BLaER1 treated with 17β-estradiol and CSF1 and Interleukin-3, amounts not matched to agents 10 nM and 100 nM (cell line): Measurements from ENCODE around the gene DCAF12L1.

Experiments
- H3K27ac ChIP-seq, 11 experiments: shearing (Covaris generic); formaldehyde crosslinking; 2 replicates each; pipeline ENCODE4 v1.8.1; 2022
- H3K27me3 ChIP-seq, 11 experiments: shearing (Covaris generic); formaldehyde crosslinking; 2 replicates each; pipeline ENCODE4 v1.8.1; 2022
- H3K36me3 ChIP-seq, 11 experiments: shearing (Covaris generic); formaldehyde crosslinking; 2 replicates each; pipeline ENCODE4 v1.8.1; 2022
- H3K4me1 ChIP-seq, 10 experiments: shearing (Covaris generic); formaldehyde crosslinking; 2 replicates each; pipeline ENCODE4 v1.8.1; 2022
- H3K4me2 ChIP-seq, 11 experiments: shearing (Covaris generic); formaldehyde crosslinking; 2 replicates each; pipeline ENCODE4 v1.8.1; 2022
- H3K4me3 ChIP-seq, 10 experiments: shearing (Covaris generic); formaldehyde crosslinking; 2 replicates each; pipeline ENCODE4 v1.8.1; 2022
- H3K9ac ChIP-seq, 11 experiments: shearing (Covaris generic); formaldehyde crosslinking; 2 replicates each; pipeline ENCODE4 v1.8.1; 2022
- H3K9me3 ChIP-seq, 11 experiments: shearing (Covaris generic); formaldehyde crosslinking; replicated peaks in 1 of 11; 2 replicates each; pipeline ENCODE4 v1.8.1; 2022
- H4K20me1 ChIP-seq, 11 experiments: shearing (Covaris generic); formaldehyde crosslinking; 2 replicates each; pipeline ENCODE4 v1.8.1; 2022
- Cebpa-rat ChIP-seq, 11 experiments: shearing (Covaris generic); IDR thresholded peaks; 2 replicates each; pipeline ENCODE4 v1.8.1; 2022

The DCAF12L1 gene

DNA sequence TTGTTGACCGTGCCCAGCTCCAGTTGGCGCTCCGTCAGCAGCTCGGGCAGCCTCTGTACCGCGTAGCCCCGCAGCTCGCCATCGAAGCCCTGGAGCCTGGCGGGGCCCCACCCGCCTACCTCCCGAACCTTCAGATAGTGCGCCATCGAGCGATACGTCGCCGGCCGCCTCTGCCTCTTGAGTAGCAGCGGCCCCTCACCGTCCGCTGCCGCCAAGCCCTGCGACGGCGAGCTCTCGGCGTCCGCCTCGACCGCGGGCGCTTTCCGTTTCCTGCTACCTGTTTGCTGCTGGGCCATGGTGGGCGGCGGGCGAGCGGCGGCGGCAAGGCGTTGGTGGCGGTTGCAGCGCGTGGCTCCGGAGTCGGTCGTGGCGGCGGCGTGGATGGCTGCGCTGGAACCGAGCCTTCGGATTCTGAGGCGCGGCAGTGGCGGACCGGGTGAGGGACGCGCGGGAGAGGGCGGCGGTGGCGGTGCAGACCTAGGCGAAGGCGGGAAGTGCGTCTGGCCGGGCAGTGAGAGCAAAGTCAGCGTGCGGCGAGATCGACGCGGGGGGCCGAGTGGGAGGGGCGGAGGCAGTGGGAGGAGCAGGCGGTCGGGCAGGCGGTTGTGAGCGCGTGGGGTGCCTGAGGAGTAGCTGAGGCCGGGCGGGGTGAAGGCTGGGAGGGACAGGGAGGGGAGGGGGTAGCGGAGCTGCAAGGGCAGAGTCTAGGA lies at the start of gene DCAF12L1:
Gene DCAF12L1, minus strand, starts transcription at position 502 of the 710 bp plus-strand sequence. Its CDS starts 206 bp downstream, at position 296.
- Histone ChIP-seq H3K27ac (no peak within 1 kb of the TSS), H3K4me1 (no peaks in the 10 kb centered on the region), H4K20me1 (no peaks in the 10 kb centered on the region; a peak in 1 of 22 replicates), H3K9me3 (peaks cover 21 to 31% (median 28%) of the 10 kb centered on the region in 11 experiments), H3K4me3 (no peak within 1 kb of the TSS), H3K27me3 (peaks cover 26 to 65% (median 51%) of the 10 kb centered on the region in 11 experiments), H3K4me2 (no peak within 1 kb of the TSS), H3K36me3 (no peaks in the 10 kb centered on the region), H3K9ac (no peak within 1 kb of the TSS)
- TF ChIP-seq Cebpa-rat (IDR thresholded peaks at IDR 0.05) = no peak

DNA sequence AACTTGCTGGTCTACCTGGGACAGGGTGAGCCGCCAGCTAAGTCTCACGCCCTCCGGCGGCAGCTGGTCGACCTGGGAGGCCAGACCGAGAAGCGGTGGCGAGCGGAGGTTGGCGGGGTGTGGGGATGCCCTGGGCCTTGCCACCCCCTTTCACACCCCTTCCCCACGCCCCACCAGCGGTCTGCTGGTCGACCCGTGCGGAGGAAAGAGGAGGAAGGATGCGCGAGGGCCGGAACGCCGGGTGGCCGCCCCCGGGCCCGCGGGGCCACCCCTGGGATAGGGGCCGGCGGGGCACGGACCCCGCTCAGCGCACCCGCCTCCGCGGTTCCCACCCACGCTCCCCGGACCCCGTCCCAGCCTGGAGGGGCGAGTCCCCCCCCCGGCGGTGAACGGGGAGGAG lies 28.3 kb upstream of the DCAF12L1 start:
- TF ChIP-seq Cebpa-rat (IDR thresholded peaks at IDR 0.05) = no peak
- peaks cover 7 to 85% (median 56%) of the 10 kb centered on the region in 11 experiments; a peak in 20 of 22 replicates for H3K27me3 ChIP-seq
- H4K20me1 ChIP-seq = no peaks in the 10 kb centered on the region
- no peak overlapping the region for H3K27ac ChIP-seq
- no peak overlapping the region for H3K4me3 ChIP-seq
- H3K4me2 ChIP-seq = no peak overlapping the region
- no peaks in the 10 kb centered on the region for H3K36me3 ChIP-seq
- no peak overlapping the region for H3K9ac ChIP-seq
- peaks cover 0 to 4% (median 0%) of the 10 kb centered on the region in 11 experiments; a peak in 4 of 22 replicates for H3K9me3 ChIP-seq
- no peaks in the 10 kb centered on the region for H3K4me1 ChIP-seq

DNA sequence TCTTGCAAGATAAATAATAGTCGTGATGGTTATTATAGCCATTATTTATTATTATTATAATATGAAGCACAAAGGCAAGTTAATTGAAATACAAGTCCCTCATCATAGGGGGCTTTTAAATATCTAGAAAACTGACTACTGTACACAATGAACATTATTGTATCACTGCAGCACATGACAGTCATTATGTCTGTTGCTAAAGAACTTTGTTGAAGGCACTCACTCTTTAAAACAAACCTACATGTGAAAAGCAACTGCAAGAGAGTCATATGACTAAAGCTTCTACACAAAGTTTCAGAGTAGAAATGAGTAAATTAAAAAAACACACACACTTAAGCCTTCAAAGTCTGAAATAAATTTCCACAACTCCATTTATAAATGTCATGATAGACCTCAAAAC lies 23.3 kb upstream of the DCAF12L1 start:
- Histone ChIP-seq H3K36me3 (no peaks in the 10 kb centered on the region), H3K27me3 (peaks cover 3 to 64% (median 25%) of the 10 kb centered on the region in 11 experiments; a peak in 18 of 22 replicates), H4K20me1 (no peaks in the 10 kb centered on the region), H3K9ac (no peak overlapping the region), H3K27ac (no peak overlapping the region), H3K4me1 (no peaks in the 10 kb centered on the region), H3K9me3 (peaks cover 0 to 3% (median 0%) of the 10 kb centered on the region in 11 experiments; a peak in 4 of 22 replicates), H3K4me3 (no peak overlapping the region), H3K4me2 (no peak overlapping the region)
- TF ChIP-seq Cebpa-rat (IDR thresholded peaks at IDR 0.05) = no peak

DNA sequence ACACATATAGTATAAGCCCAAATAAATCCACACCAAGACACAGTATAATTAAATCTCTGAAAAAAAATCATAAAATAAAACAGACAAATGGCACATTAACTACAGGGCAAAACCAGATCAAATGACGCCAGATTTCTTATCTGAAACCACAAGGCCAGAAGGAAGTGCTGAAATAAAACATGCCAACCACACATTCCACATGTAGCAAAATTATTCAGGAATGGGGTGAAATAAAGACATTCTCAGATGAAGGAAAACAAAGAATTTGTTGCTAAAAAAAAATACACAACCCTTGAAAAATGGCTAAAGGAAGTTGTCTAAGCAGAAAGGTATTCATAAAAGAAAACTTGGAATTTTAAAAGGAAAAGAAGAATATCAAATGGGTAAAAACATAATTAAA lies 4.5 kb upstream of the DCAF12L1 start:
- TF ChIP-seq Cebpa-rat (IDR thresholded peaks at IDR 0.05) = no peak
- peaks cover 59 to 90% (median 87%) of the 10 kb centered on the region in 11 experiments for H3K27me3 ChIP-seq

DNA sequence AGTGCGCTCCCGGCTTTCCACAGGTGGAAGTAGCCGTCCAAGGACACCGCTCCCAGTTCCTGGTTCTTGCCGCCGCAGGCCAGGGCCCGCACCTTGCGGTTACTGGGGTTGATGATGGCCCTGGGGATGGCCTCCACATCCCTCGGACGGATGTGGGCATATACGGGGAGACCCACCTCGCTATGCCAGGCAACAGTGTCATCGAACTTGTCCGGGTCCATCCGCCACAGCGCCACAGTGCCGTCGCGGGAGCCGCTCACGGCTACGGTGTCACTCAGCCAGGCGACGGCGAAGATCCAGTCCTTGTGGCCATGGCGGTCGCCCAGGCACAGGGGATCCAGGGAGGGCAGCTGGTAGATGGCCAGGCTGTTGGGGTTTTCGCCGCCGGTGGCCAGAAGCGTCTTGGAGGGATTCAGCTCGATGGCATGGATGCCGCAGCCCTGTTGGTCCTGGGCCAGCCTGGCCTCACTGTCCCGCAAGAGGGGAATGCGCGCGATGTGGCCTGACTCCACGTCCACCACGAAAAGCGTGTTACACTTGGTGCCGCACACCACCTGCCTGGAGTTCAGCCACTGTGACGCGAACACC lies 795 bp downstream of the DCAF12L1 start:
- H3K4me2 ChIP-seq = no peak overlapping the region
- H3K9ac ChIP-seq = no peak overlapping the region
- peaks cover 21 to 31% (median 28%) of the 10 kb centered on the region in 11 experiments for H3K9me3 ChIP-seq
- H3K27me3 ChIP-seq = peaks cover 26 to 65% (median 52%) of the 10 kb centered on the region in 11 experiments
- H3K4me1 ChIP-seq = no peaks in the 10 kb centered on the region
- H3K4me3 ChIP-seq = no peak overlapping the region
- no peaks in the 10 kb centered on the region; a peak in 1 of 22 replicates for H4K20me1 ChIP-seq
- H3K36me3 ChIP-seq = no peaks in the 10 kb centered on the region
- TF ChIP-seq Cebpa-rat (IDR thresholded peaks at IDR 0.05) = no peak
- H3K27ac ChIP-seq = no peak overlapping the region

More for the DNA sequence above, 4.5 kb upstream of the DCAF12L1 start:
- no peak overlapping the region for H3K9ac ChIP-seq
- no peak overlapping the region for H3K4me3 ChIP-seq
- H3K4me2 ChIP-seq = no peak overlapping the region
- peaks cover 8 to 19% (median 15%) of the 10 kb centered on the region in 11 experiments for H3K9me3 ChIP-seq
- no peaks in the 10 kb centered on the region for H3K36me3 ChIP-seq
- H4K20me1 ChIP-seq = peaks cover 0 to 6% (median 0%) of the 10 kb centered on the region in 11 experiments; a peak in 2 of 22 replicates
- no peaks in the 10 kb centered on the region for H3K4me1 ChIP-seq
- no peak overlapping the region for H3K27ac ChIP-seq

DNA sequence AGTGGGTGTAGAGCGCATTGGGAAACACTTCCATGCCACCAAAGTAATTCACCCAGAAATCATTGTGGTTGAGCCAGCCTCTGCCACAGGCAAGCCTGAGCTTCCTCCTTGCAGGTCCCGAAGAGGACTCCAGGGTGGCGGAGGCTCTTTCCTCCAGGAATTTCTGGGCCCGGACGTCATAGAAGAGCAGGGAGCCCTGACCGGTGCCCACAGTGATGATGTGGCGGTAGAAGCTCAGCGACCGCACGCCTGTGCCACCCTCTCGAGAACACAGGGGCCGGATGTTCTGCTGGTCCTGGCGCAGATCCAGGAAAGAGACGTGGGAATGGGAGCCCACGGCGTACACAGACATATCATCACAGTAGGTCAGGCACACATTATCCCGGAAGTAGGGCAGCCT lies 1.3 kb downstream of the DCAF12L1 start:
- Histone ChIP-seq H3K9me3 (peaks cover 21 to 31% (median 28%) of the 10 kb centered on the region in 11 experiments), H3K4me1 (no peaks in the 10 kb centered on the region), H3K36me3 (no peaks in the 10 kb centered on the region), H3K4me3 (no peak overlapping the region), H3K4me2 (no peak overlapping the region), H3K27ac (no peak overlapping the region), H3K27me3 (peaks cover 24 to 65% (median 52%) of the 10 kb centered on the region in 11 experiments; a peak in 21 of 22 replicates), H4K20me1 (no peaks in the 10 kb centered on the region), H3K9ac (no peak overlapping the region)
- TF ChIP-seq Cebpa-rat (IDR thresholded peaks at IDR 0.05) = no peak

DNA sequence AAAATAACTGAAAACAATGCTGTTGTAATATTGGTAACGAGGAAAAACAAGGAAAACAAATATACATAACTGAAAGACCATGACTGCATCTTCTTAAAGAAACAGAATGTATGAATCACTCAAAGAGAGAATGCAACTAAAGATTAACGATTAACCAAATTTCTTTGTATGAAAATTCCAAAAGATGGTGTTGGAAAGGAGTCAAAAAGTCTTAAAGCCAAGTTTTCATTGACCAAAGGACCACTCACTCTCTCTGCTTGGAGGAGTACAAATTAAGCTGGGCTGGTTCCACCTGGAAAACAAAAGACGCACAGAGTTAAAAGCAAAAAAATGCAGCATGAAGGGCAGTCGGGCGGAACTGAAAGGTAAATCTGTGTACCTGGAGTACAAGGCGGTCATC lies 1.8 kb downstream of the DCAF12L1 start:
- Histone ChIP-seq H3K4me1 (no peaks in the 10 kb centered on the region), H3K36me3 (no peaks in the 10 kb centered on the region), H4K20me1 (no peaks in the 10 kb centered on the region), H3K4me2 (no peak overlapping the region), H3K27ac (no peak overlapping the region), H3K9me3 (peaks cover 21 to 31% (median 28%) of the 10 kb centered on the region in 11 experiments), H3K9ac (no peak overlapping the region), H3K27me3 (peaks cover 21 to 65% (median 52%) of the 10 kb centered on the region in 11 experiments; a peak in 21 of 22 replicates), H3K4me3 (no peak overlapping the region)
- no peak for TF ChIP-seq Cebpa-rat (IDR thresholded peaks at IDR 0.05)

DNA sequence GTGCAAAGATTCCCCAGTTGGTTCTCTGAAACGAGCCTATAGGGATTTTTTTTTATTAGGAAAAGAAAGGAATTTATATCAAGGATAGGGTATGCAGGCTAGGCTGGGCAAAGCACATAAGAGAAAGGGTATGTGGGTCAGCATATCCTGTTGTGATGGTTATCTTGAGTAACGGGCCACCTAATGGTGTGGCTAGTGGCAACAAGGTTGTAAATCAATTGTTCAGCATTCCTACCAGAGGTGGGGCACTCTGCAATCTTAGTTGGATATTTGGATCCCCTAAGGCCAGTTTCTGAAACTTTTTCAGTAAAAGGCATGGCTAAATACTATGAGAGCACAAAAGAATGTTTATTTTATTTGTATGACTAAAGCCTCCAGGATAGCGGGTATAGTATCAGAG lies 42.7 kb downstream of the DCAF12L1 start:
- Histone ChIP-seq H4K20me1 (no peaks in the 10 kb centered on the region; a peak in 1 of 22 replicates), H3K27ac (no peak overlapping the region), H3K4me1 (no peaks in the 10 kb centered on the region), H3K36me3 (no peaks in the 10 kb centered on the region), H3K9me3 (peaks cover 0 to 12% (median 0%) of the 10 kb centered on the region in 11 experiments; a peak in 3 of 22 replicates), H3K27me3 (peaks cover 26 to 95% (median 88%) of the 10 kb centered on the region in 11 experiments; a peak in 21 of 22 replicates), H3K4me2 (no peak overlapping the region), H3K9ac (no peak overlapping the region), H3K4me3 (no peak overlapping the region)
- TF ChIP-seq Cebpa-rat (IDR thresholded peaks at IDR 0.05) = no peak
